NOMO-1 treated with dmso at 0.1 percent for 144 hours (cell line): ENCODE data around the gene IL31RA.

Source experiments
- DNase-seq: peaks from one replicate; lab custom pipeline; 2025; ENCODE audit not compliant: unreplicated experiment; lab: John Stamatoyannopoulos, UW

Gene IL31RA

DNA sequence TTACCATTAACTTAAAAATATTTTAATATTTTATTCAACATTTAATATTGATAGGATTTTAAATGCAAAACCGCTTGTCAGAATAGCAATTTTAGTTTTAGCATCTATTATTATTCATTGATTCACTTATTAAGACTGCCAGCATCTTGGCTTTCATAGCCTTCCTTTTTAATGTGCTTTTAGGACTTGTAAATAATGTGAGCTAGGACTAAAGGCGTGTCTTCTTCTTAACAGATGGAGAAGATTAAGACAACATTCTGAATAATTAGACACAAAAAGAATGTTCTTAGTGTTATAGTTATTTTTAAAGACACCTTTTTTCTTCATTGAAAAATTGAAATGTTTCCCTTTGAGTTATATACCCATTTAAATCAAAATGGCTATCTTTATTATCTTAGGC, 6.9 kb downstream of the IL31RA start:
- DNase-seq: no peak

DNA sequence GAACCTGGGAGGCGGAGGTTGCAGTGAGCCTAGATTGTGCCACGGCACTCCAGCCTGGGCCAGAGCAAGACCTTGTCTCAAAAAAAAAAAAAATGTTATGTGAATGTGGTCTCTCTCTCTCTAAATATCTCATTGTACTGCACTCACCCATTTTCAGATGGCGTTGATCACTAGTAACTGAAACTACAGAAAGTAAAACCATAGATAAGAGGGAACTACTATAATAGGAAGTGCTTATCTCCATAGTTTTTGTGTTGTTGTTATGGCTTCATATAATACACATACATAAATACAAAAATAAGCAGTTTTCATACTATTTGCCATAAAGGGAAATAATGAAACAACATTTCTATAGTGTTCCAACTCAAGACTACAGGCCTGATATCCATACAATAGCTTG, 9.1 kb downstream of the IL31RA start:
- DNase-seq: peak; percentile 10

DNA sequence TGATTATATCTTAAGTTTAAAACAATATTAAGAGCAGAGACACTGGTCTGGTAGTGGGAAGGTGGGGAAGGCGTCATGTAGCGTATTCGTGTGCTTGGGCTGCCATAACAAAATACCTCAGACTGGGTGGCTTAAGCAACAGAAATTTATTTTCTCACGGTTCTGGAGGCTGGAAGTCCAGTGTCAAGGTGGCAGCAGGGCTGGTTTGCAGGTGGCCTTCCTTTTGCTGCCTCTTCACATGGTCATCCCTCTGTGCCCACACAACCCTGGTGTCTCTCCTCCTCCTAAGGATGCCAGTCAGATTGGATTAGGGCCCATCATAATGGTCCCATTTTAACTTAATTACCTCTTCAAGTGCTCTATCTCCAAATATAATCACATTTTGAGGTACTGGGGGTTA, 9.6 kb downstream of the IL31RA start:
- no peak for DNase-seq

- peak; percentile 78 for DNase-seq
These were observed 13.7 kb downstream of the IL31RA start for GRCh38 chr5:55864606-55865541.

- DNase-seq: no peak
These were observed 14.7 kb downstream of the IL31RA start for GRCh38 chr5:55865831-55866230.

- DNase-seq: no peak
These were observed 15.3 kb downstream of the IL31RA start for GRCh38 chr5:55866485-55866884.

- DNase-seq: no peak
These were observed 15.8 kb downstream of the IL31RA start for GRCh38 chr5:55866934-55867333.

GRCh38 chr5:55868846-55869245, 17.7 kb downstream of the IL31RA start:
- no peak for DNase-seq

DNA sequence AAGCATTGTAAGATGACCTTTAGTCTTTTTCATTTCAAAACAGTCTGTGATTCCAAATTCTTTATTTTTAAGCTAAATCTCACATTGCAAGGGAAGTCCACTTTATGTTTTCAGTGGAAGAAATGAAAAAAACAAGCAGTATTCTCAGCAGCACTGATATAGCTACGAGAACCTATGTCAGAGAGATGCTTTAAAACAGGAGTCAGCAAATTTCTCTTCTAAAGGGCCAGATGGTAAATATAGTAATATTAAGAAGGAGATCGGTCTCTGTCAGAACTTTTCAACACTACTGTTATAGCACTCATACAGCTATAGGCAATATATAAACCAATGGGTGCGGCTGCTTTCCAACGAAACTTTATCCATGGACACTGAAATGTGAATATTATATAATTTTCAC, 18.7 kb downstream of the IL31RA start:
- DNase-seq: no peak

DNA sequence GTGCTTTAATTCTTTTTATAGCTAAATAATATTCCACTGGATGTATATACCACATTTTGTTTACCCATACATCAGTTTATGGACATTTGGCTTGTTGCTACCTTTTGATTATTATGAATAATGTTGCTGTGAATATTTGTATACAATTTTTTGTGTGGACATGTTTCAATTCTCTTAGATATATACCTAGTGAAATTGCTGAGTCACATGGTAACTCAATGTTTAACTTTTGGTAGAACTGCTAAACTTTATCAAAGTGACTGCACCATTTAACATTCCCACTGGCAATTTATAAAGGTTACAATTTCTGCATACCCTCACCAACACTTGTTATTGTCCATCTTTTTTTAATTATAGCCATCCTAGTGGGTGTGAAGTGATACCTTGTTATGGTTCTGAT, 22.1 kb downstream of the IL31RA start:
- no peak for DNase-seq

DNA sequence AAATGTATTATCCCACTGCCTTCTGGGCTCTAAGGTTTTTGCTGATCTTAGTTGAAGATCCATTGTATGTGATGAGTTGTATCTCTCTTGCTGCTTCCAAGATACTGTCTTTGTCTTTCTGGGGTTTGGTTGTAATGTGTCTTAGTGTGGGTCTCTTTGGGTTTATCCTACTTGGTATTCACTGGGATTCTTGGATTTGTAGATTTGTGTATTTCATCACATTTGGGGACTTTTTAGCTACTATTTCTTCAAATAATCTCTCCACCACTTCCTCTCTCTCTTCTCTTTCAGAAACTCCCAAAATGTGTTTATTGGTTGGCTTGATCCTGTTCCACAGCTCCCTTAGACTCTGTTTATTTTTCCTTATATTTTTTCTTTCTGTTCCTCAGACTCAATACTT, 26.5 kb downstream of the IL31RA start:
- no peak for DNase-seq

DNA sequence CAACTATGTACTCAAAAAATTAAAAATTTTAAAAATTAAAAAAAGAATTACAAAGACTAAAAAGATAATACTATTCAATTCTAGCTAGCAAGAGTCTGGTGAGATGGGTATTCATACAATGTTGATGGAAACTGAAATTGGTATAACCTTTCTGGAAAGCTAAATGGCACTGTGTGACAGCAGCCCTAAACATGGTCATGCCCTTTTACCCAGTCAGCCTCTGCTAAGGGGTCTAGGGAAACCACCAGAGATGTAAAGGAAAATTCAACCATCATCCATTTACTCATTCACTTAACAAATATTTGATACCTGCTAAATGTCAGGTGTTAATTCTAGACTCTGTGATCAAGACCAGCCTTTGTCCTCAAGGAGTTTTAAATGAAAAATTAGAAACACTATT, 29.3 kb downstream of the IL31RA start:
- DNase-seq: no peak

DNA sequence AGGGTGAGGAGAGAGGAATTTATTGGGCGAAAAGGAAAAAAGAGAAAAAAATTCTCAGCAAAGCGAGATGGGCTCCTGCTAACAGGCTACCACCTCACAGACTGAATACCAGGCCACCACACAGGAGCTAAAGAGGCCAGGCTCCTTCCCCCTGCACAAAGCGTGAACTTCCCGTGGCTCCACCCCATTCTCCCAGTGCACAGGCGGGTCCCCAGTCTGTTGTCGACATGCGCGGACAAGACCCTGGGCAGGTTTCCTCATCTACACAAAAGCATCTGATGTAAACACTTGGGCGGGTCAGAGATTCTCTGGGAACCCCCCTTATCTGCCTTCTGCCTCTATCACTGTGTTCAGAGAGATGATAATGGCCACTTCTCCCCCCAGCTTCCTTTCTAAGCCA, 34.2 kb downstream of the IL31RA start:
- DNase-seq: no peak

GRCh38 chr5:55888205-55888604, 37.0 kb downstream of the IL31RA start:
- no peak for DNase-seq

DNA sequence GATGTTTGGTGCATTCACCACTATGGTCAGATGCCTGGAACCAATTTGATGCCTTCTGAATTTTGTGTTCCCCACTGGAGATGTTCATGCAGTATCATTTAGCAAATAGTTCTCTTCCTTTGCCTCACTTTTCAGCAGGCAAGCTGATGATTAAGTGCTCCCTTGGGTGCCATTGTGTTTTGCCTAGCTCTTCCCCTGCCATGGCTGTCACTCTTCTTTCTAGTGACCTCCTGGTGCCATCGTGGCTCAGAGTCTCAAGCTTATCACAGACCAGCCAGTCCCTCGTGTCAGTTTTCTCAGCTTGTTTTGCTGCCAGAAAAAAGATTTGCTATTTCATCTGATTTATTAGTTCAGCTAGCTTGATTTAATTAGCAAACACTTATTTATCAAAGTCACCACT, 41.3 kb downstream of the IL31RA start:
- DNase-seq: no peak

- DNase-seq: no peak
These were observed 43.0 kb downstream of the IL31RA start for GRCh38 chr5:55894135-55894534.

- DNase-seq: no peak
These were observed 44.2 kb downstream of the IL31RA start for GRCh38 chr5:55895346-55895745.

DNA sequence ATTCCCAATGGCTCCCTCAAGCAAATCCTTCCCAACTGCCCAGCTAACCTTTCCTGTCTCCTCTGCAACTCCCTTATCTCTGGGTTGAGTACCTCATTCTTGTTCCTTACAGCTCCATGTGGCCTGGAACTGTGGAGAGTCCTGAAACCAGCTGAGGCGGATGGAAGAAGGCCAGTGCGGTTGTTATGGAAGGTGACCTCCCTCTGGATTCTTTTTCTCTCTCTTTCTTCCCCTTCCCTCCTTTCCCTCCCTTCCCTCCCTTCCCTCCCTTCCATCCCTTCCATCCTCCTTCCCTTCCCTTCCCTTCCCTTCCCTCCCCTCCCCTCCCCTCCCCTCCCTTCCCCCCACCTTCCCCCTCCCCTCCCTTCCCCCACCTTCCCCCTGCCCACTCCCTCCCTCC, 45.1 kb downstream of the IL31RA start:
- no peak for DNase-seq

- DNase-seq: no peak
These were observed 45.5 kb downstream of the IL31RA start for GRCh38 chr5:55896663-55897062.

DNA sequence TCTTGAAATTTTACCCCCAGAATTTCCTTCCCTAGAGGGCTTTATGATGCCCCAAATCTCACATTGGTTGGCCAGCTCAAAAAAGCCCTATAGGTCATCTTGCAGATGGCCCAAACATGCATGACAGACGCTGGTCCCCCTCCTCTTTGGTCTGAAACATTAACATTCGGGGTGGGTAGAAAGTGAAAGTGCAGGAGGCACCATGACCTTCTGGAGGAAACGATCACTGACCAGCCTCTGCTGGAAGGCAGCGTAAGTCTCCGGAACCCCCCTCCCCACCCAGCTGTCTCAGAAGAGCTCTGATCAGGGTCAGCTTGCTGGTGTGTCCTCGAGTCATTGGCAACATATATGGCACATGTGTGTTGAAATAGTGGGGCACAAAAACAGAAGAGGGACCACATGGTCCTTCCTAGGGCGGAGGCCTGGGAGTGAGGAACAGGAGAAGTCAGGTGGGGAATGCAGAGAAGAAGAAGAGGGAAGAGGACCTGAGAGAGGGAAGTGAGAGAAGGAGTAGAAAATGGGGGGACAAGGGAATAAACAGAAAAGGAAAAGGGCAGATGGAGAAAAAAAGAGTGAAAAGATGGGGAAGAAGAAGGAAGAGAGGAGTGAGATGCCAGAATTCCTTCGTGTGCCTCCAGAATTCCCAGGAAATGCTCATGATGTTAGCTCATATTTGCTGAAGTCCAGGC, 46.2 kb downstream of the IL31RA start:
- no peak for DNase-seq

DNA sequence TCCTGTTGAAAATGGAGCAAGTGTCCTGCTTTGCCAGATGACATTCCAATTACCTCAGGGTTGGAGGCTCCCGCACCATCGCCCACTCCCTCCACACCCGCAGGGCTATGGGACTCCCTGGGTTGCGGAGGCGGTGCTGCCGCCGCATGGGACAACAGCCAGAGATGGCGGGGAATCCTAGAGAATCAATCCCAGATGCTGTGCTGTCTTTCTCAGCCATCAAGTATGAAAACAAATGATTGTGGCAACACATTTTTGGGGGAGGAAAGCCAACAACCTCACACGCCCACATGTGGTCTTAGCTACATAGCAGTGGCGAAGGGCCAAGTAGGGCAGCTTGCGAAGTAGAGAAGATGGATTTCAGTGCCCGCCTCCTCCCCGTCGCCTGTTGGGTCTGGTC, 46.7 kb downstream of the IL31RA start:
- no peak for DNase-seq

- DNase-seq: no peak
These were observed 48.2 kb downstream of the IL31RA start for GRCh38 chr5:55899344-55899743.
